Sigmoid colon (tissue), 4 donors: ENCODE data around the gene DNASE1L3.

Experiments
- CTCF ChIP-seq, 4 experiments: fragments of 450-650 bp in 3 of 4; fragments of 200-600 bp in 1 of 4; IDR thresholded peaks; one replicate each; pipeline ENCODE4 v1.5.1; 2016 to 2019; ENCODE audit warnings: antibody characterized with exemption in 4 of 4, mild to moderate bottlenecking in 3 of 4, moderate library complexity in 2 of 4
- POLR2AphosphoS5 ChIP-seq, 4 donors: sonication (generic); formaldehyde crosslinking; IDR thresholded peaks; one replicate each; pipeline ENCODE4 v1.6.1; 2017; ENCODE audit warnings: antibody characterized with exemption in 4 of 4

- TF ChIP-seq CTCF (IDR thresholded peaks at IDR 0.05) (no peak), POLR2AphosphoS5 (IDR thresholded peaks at IDR 0.05) (no peak)
Measured at GRCh38 chr3:58222161-58222724, 11.5 kb upstream of the DNASE1L3 start.
